ENCODE data around the gene PPM1H.
"Not testable (repeated sequence)": the region's sequence is repeated elsewhere in the genome, so short reads cannot be mapped to it uniquely, and the experiment has no call there.

The PPM1H gene

DNA sequence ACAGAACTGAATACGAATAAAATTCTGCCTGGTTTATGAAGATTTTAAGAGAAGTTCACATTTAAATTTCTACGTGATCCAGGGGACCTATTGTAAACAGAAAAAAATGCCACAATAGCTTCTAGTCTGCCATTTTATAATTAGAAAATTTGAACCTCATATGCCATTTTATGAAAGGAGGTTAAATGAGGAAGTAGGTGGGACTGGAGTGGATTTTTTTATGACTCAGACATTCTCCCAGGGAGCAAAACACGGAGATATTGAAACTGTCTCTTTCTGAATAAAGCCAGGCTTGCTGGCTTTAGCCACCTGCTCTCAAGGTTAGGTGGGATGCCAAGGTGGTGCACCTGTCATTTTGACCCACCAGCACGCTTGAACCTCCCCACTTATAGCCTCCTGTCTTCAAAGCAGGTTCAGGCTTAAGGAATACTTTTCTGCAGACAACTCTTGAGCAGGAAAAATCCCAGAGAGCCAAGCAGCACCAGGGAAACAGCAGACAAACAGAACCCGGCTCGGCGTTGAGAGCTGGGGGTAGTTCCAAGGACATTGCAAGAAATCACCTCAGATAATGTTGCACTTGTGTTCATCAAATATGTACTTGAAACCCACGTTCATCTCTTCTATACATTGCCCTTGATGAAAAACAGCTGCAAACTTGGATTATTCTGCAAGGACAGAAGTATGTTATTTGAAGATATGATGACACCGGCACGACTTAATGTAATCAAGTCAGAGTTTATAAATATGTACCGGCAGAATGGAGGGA lies 203.7 kb downstream of the PPM1H start:
- Histone ChIP-seq H3K27me3 (ENCODE audit: control insufficient read depth in 2 of 2, insufficient read depth in 2 of 2, low read length in 2 of 2) (no peaks in the 10 kb centered on the region), H3K4me1 (ENCODE audit: control insufficient read depth in 2 of 2, insufficient read depth in 2 of 2, low read length in 2 of 2) (peaks cover 0 to 5% of the 10 kb centered on the region in 2 donors), H3K27ac (ENCODE audit: low read depth in 2 of 2, low read length in 2 of 2) (peak overlapping the region in 1 of 2 donors; percentile 34), H3K9ac (ENCODE audit: low read depth in 1 of 2, low read length in 2 of 2) (no peak overlapping the region), H3K4me3 (ENCODE audit: low read length in 2 of 2) (no peak overlapping the region), H3K9me3 (ENCODE audit: control insufficient read depth in 2 of 2, low read length in 2 of 2) (no peaks in the 10 kb centered on the region), H3K36me3 (ENCODE audit: control insufficient read depth in 2 of 2, insufficient read depth in 2 of 2, low read length in 2 of 2) (no peaks in the 10 kb centered on the region)

DNA sequence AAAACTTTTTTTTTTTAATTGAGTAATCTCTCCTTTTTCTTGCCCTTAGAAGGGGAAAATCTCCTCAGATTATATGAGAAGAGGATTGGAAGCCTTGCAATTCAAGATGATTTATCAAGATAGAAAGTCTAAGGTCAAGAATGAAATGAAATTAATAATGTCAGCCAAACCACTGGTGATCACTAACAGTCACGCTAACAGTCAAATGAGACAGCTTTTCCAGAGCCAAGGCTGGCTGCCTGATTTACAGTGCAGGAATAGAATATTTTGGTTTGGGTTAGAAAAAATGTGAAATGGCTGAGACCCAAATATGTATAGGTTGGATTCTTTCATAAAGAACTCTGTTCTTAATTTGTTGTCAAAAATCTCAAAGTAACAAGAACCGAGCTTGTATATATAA lies 204.3 kb downstream of the PPM1H start:
- Histone ChIP-seq H3K27ac (ENCODE audit: low read depth in 2 of 2, low read length in 2 of 2) (no peak overlapping the region), H3K4me1 (ENCODE audit: control insufficient read depth in 2 of 2, insufficient read depth in 2 of 2, low read length in 2 of 2) (peaks cover 0 to 5% of the 10 kb centered on the region in 2 donors), H3K36me3 (ENCODE audit: control insufficient read depth in 2 of 2, insufficient read depth in 2 of 2, low read length in 2 of 2) (no peaks in the 10 kb centered on the region), H3K9ac (ENCODE audit: low read depth in 1 of 2, low read length in 2 of 2) (no peak overlapping the region), H3K4me3 (ENCODE audit: low read length in 2 of 2) (no peak overlapping the region), H3K9me3 (ENCODE audit: control insufficient read depth in 2 of 2, low read length in 2 of 2) (no peaks in the 10 kb centered on the region), H3K27me3 (ENCODE audit: control insufficient read depth in 2 of 2, insufficient read depth in 2 of 2, low read length in 2 of 2) (no peaks in the 10 kb centered on the region)

DNA sequence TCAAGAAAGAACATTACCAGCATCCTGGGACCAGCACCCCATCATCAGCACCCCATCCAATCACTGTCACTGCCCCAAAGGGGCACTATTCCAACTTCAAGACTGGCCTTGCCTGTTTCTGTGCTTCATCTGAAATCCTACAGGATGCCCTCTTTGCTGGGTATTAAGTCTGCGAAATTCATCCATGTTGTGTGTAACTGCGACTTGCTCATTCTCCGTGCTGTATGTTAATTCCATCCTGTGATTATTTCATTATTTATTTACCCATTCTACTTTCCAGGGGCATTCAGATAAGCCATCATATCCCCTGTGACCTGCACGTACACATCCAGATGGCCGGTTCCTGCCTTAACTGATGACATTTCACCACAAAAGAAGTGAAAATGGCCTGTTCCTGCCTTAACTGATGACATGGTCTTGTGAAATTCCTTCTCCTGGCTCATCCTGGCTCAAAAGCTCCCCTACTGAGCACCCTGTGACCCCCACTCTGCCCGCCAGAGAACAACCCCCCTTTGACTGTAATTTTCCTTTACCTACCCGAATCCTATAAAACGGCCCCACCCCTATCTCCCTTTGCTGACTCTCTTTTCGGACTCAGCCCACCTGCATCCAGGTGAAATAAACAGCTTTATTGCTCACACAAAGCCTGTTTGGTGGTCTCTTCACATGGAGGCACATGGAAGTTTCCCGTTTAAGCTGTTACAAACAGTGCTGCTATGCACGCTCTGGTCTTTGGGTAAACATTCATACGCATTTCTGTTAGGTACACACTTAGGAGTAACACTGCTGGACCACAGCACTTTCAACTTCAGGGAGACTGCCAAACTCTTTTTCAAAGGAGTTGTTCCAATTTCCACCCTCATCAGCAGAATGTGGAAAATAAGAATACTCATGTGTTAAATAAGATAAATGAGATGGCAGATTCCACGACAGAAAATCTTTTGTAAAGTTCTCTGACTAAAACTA lies 205.1 kb downstream of the PPM1H start:
- not testable (repeated sequence) for H3K4me1 ChIP-seq (ENCODE audit: control insufficient read depth in 2 of 2, insufficient read depth in 2 of 2, low read length in 2 of 2); H3K9me3 ChIP-seq (ENCODE audit: control insufficient read depth in 2 of 2, low read length in 2 of 2); H3K27me3 ChIP-seq (ENCODE audit: control insufficient read depth in 2 of 2, insufficient read depth in 2 of 2, low read length in 2 of 2); H3K4me3 ChIP-seq (ENCODE audit: low read length in 2 of 2); H3K27ac ChIP-seq (ENCODE audit: low read depth in 2 of 2, low read length in 2 of 2); H3K9ac ChIP-seq (ENCODE audit: low read depth in 1 of 2, low read length in 2 of 2); H3K36me3 ChIP-seq (ENCODE audit: control insufficient read depth in 2 of 2, insufficient read depth in 2 of 2, low read length in 2 of 2)

DNA sequence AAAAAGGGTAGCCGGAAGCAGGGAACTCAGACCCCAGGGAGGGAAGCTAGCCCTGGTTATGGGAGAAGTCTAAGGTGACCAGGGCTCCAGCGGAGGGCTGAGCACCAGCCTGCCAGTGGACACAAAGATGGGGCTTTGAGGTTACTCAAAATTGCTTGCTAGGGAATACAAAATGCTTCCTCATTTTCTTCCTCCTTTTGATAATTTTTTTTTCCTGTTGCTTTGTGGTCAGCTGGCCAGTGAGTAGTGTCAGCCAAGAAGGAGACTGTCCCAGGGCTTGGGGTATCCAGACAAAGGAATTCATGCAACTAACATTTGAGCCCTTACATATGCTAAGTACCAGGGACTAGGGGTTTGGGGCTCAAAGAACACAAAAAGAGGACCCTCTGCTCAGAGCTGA lies 206.2 kb downstream of the PPM1H start:
- no peaks in the 10 kb centered on the region for H3K9me3 ChIP-seq (ENCODE audit: control insufficient read depth in 2 of 2, low read length in 2 of 2)
- H3K4me1 ChIP-seq (ENCODE audit: control insufficient read depth in 2 of 2, insufficient read depth in 2 of 2, low read length in 2 of 2), result peaks cover 0 to 8% of the 10 kb centered on the region in 2 donors
- no peak overlapping the region for H3K27ac ChIP-seq (ENCODE audit: low read depth in 2 of 2, low read length in 2 of 2)
- no peaks in the 10 kb centered on the region for H3K36me3 ChIP-seq (ENCODE audit: control insufficient read depth in 2 of 2, insufficient read depth in 2 of 2, low read length in 2 of 2)
- H3K27me3 ChIP-seq (ENCODE audit: control insufficient read depth in 2 of 2, insufficient read depth in 2 of 2, low read length in 2 of 2), result no peaks in the 10 kb centered on the region
- no peak overlapping the region for H3K4me3 ChIP-seq (ENCODE audit: low read length in 2 of 2)
- no peak overlapping the region for H3K9ac ChIP-seq (ENCODE audit: low read depth in 1 of 2, low read length in 2 of 2)

DNA sequence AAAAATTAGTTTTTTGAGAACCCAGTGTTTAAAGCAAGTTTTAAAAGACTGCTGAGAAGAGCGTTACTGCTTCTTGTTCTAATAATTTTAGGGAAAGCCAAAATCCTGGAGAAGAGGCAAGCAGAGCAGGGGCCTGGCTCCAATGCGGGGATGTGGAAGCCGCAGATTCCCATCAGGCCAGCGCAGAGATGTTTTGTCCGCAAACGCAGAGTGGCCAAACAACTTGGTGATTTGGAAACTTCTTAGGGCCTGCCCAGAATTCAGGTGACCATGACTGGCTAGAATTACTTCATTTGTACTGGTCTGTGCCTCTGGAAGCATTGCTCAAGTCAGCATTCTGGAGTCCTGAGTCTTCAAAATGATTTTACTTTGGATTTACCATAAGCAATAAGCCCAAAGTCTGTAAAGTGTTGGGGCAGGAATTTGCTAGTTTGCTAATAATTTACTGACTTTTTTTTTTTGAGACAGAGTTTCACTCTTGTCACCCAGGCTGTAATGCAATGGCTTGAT lies 208.4 kb downstream of the PPM1H start:
- Histone ChIP-seq H3K36me3 (ENCODE audit: control insufficient read depth in 2 of 2, insufficient read depth in 2 of 2, low read length in 2 of 2) (no peaks in the 10 kb centered on the region), H3K27me3 (ENCODE audit: control insufficient read depth in 2 of 2, insufficient read depth in 2 of 2, low read length in 2 of 2) (no peaks in the 10 kb centered on the region), H3K9ac (ENCODE audit: low read depth in 1 of 2, low read length in 2 of 2) (no peak overlapping the region), H3K4me3 (ENCODE audit: low read length in 2 of 2) (no peak overlapping the region), H3K9me3 (ENCODE audit: control insufficient read depth in 2 of 2, low read length in 2 of 2) (no peaks in the 10 kb centered on the region), H3K27ac (ENCODE audit: low read depth in 2 of 2, low read length in 2 of 2) (no peak overlapping the region), H3K4me1 (ENCODE audit: control insufficient read depth in 2 of 2, insufficient read depth in 2 of 2, low read length in 2 of 2) (peaks cover 0 to 8% of the 10 kb centered on the region in 2 donors)

DNA sequence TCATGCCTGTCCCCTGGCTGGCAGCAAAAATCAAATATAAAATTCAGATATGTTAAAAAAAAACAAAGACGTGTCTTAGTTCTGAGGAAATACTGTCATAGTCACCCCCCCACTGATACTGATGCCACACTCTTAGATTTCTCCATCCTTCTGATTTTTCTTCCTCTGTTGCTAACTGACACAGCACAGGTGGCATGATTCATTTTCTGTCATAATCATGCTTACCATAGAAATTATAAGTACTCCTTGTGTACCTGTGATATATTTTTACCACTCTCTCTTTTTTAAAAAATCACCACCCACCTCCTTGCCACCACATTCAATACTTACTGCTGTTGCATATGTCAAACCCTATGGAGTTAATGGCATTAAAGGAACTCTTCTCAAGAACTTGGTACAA lies 209.2 kb downstream of the PPM1H start:
- Histone ChIP-seq H3K4me1 (ENCODE audit: control insufficient read depth in 2 of 2, insufficient read depth in 2 of 2, low read length in 2 of 2) (peaks cover 0 to 4% of the 10 kb centered on the region in 2 donors), H3K9me3 (ENCODE audit: control insufficient read depth in 2 of 2, low read length in 2 of 2) (no peaks in the 10 kb centered on the region), H3K9ac (ENCODE audit: low read depth in 1 of 2, low read length in 2 of 2) (no peak overlapping the region), H3K4me3 (ENCODE audit: low read length in 2 of 2) (no peak overlapping the region), H3K27ac (ENCODE audit: low read depth in 2 of 2, low read length in 2 of 2) (no peak overlapping the region), H3K27me3 (ENCODE audit: control insufficient read depth in 2 of 2, insufficient read depth in 2 of 2, low read length in 2 of 2) (no peaks in the 10 kb centered on the region), H3K36me3 (ENCODE audit: control insufficient read depth in 2 of 2, insufficient read depth in 2 of 2, low read length in 2 of 2) (no peaks in the 10 kb centered on the region)

DNA sequence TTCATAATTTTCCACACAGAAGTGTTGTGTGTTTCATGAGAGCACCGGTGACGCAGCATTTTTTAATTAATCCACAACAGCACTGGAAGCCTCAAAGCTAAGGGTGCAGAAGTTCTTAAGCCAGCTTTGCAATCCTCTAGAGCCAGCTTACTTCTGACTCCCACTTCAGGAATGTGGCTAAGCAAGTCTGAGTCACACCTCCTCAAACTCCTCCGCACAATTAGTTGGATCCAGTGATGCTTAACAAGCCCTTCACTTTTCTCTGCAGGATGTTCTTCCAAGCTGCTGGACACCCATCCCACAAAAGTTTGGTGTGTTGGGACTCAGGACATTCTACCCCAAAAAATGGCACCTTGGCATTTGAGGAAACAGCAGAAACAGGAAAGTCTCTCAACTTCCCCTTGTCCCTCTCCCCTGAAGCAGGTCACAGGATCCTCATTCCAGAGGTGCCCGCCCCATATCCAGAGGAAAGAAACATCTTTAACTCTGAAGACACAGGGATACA lies 210.0 kb downstream of the PPM1H start:
- H3K9ac ChIP-seq (ENCODE audit: low read depth in 1 of 2, low read length in 2 of 2), result no peak overlapping the region
- no peaks in the 10 kb centered on the region for H3K27me3 ChIP-seq (ENCODE audit: control insufficient read depth in 2 of 2, insufficient read depth in 2 of 2, low read length in 2 of 2)
- H3K9me3 ChIP-seq (ENCODE audit: control insufficient read depth in 2 of 2, low read length in 2 of 2), result no peaks in the 10 kb centered on the region
- no peak overlapping the region for H3K27ac ChIP-seq (ENCODE audit: low read depth in 2 of 2, low read length in 2 of 2)
- H3K4me1 ChIP-seq (ENCODE audit: control insufficient read depth in 2 of 2, insufficient read depth in 2 of 2, low read length in 2 of 2), result peaks cover 0 to 4% of the 10 kb centered on the region in 2 donors
- H3K36me3 ChIP-seq (ENCODE audit: control insufficient read depth in 2 of 2, insufficient read depth in 2 of 2, low read length in 2 of 2), result no peaks in the 10 kb centered on the region
- no peak overlapping the region for H3K4me3 ChIP-seq (ENCODE audit: low read length in 2 of 2)

DNA sequence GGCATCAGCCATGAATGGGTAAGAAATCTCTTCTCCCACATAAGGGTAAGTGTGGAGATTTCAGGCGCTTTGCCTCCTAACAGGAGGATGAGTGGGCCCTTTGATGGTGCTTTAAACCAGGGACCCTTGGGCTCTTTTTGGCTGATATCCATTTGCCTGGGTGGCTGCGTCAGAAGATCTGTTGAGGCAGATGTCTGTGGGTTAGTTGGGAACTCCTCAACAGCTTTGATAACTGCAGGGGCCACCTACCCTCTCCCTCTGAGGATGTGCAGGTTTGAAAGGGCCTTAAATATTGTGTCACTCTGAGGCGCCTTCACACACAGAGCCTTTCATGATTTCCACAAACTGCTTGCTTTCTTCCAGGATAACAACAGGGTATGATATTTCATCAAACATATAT lies 210.7 kb downstream of the PPM1H start:
- no peak overlapping the region for H3K27ac ChIP-seq (ENCODE audit: low read depth in 2 of 2, low read length in 2 of 2)

DNA sequence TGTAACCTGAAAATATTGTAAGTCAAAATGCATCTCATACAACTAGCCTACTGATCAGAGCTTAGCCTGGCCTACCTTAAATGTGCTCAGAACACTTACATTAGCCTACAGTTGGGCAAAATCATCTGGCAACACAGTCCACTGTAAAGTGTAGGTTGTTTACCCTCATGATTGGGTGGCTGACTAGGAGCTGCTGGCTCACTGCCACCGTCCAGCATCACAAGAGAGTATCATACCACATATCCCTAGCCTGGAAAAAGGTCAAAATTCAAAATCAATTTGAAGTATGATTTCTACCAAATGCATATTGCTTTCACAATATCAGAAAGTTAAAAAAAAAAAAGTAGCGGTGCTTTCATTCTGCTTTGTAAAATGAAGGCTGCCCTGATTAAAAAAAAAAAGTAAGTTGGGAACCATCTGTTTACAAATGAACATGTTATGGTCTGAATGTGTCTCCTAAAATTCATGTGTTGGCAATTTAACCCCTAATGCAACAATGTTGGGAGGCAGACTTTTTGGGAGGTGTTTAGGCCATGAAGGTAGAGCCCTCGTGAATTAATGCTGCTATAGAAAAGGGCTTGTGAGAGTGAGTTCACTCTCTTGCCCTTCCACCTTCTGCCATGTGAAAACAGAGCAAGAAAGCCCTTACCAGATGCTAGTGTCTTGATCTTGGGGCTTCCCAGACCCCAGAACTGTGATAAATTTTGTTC lies 211.8 kb downstream of the PPM1H start:
- no peak overlapping the region for H3K9ac ChIP-seq (ENCODE audit: low read depth in 1 of 2, low read length in 2 of 2)
- H3K4me3 ChIP-seq (ENCODE audit: low read length in 2 of 2), result no peak overlapping the region
- H3K9me3 ChIP-seq (ENCODE audit: control insufficient read depth in 2 of 2, low read length in 2 of 2), result no peaks in the 10 kb centered on the region
- H3K27ac ChIP-seq (ENCODE audit: low read depth in 2 of 2, low read length in 2 of 2), result no peak overlapping the region
- H3K4me1 ChIP-seq (ENCODE audit: control insufficient read depth in 2 of 2, insufficient read depth in 2 of 2, low read length in 2 of 2), result peaks cover 0 to 4% of the 10 kb centered on the region in 2 donors
- H3K36me3 ChIP-seq (ENCODE audit: control insufficient read depth in 2 of 2, insufficient read depth in 2 of 2, low read length in 2 of 2), result no peaks in the 10 kb centered on the region
- no peaks in the 10 kb centered on the region for H3K27me3 ChIP-seq (ENCODE audit: control insufficient read depth in 2 of 2, insufficient read depth in 2 of 2, low read length in 2 of 2)

More for the DNA sequence above, 210.7 kb downstream of the PPM1H start:
- Histone ChIP-seq H3K9me3 (ENCODE audit: control insufficient read depth in 2 of 2, low read length in 2 of 2) (no peaks in the 10 kb centered on the region), H3K9ac (ENCODE audit: low read depth in 1 of 2, low read length in 2 of 2) (no peak overlapping the region), H3K4me3 (ENCODE audit: low read length in 2 of 2) (no peak overlapping the region), H3K27me3 (ENCODE audit: control insufficient read depth in 2 of 2, insufficient read depth in 2 of 2, low read length in 2 of 2) (no peaks in the 10 kb centered on the region), H3K36me3 (ENCODE audit: control insufficient read depth in 2 of 2, insufficient read depth in 2 of 2, low read length in 2 of 2) (no peaks in the 10 kb centered on the region), H3K4me1 (ENCODE audit: control insufficient read depth in 2 of 2, insufficient read depth in 2 of 2, low read length in 2 of 2) (peaks cover 0 to 4% of the 10 kb centered on the region in 2 donors)
